Skeletal muscle satellite cell (primary cell): ENCODE measurements around the gene LRPAP1.

Experiments
- H3K27me3 ChIP-seq: 2 replicates; pipeline ENCODE4 v1.7.0; 2013; ENCODE audit warnings: low read length; ENCODE audit not compliant: control insufficient read depth, insufficient read depth
- H3K36me3 ChIP-seq: 2 replicates; pipeline ENCODE4 v1.7.0; 2013; ENCODE audit warnings: mild to moderate bottlenecking, control low read depth, low read length; ENCODE audit not compliant: insufficient read depth
- H3K4me1 ChIP-seq: 2 replicates; pipeline ENCODE4 v1.7.0; 2013; ENCODE audit warnings: low read length; ENCODE audit not compliant: control insufficient read depth, insufficient read depth
- H3K4me2 ChIP-seq: 2 replicates; pipeline ENCODE4 v1.7.0; 2013; ENCODE audit warnings: mild to moderate bottlenecking, low read length
- H3K4me3 ChIP-seq: 2 replicates; pipeline ENCODE4 v1.7.0; 2013; ENCODE audit warnings: low read length
- H3K9ac ChIP-seq: 2 replicates; pipeline ENCODE4 v1.7.0; 2013; ENCODE audit warnings: mild to moderate bottlenecking, low read depth, low read length, moderate library complexity
- H3K9me3 ChIP-seq: replicated peaks from 2 replicates; pipeline ENCODE4 v1.7.0; 2013; ENCODE audit warnings: mild to moderate bottlenecking, control low read depth, low read length

LRPAP1 gene

GRCh38 chr4:3471098-3471760 lies 61.0 kb downstream of the LRPAP1 start:
- Histone ChIP-seq H3K4me3 (no peak overlapping the region), H3K4me2 (no peak overlapping the region), H3K9me3 (no peaks in the 10 kb centered on the region), H3K27me3 (no peaks in the 10 kb centered on the region), H3K4me1 (no peaks in the 10 kb centered on the region), H3K9ac (no peak overlapping the region), H3K36me3 (no peaks in the 10 kb centered on the region)

GRCh38 chr4:3470244-3471097 lies 61.8 kb downstream of the LRPAP1 start:
- Histone ChIP-seq H3K4me1 (no peaks in the 10 kb centered on the region), H3K27me3 (no peaks in the 10 kb centered on the region), H3K9me3 (no peaks in the 10 kb centered on the region), H3K36me3 (no peaks in the 10 kb centered on the region), H3K4me2 (no peak overlapping the region), H3K9ac (no peak overlapping the region), H3K4me3 (no peak overlapping the region)

- Histone ChIP-seq H3K9me3 (no peaks in the 10 kb centered on the region), H3K36me3 (no peaks in the 10 kb centered on the region), H3K4me1 (peaks cover 4% of the 10 kb centered on the region), H3K4me2 (no peak overlapping the region), H3K27me3 (peaks cover 2% of the 10 kb centered on the region), H3K4me3 (no peak overlapping the region), H3K9ac (no peak overlapping the region)
Measured at GRCh38 chr4:3469386-3470243, 62.6 kb downstream of the LRPAP1 start.

GRCh38 chr4:3468804-3469203 lies 63.4 kb downstream of the LRPAP1 start:
- H3K27me3 ChIP-seq: peaks cover 6% of the 10 kb centered on the region
- H3K9me3 ChIP-seq: no peaks in the 10 kb centered on the region

GRCh38 chr4:3468154-3468553 lies 64.1 kb downstream of the LRPAP1 start:
- H3K4me3 ChIP-seq: no peak overlapping the region
- peaks cover 6% of the 10 kb centered on the region for H3K27me3 ChIP-seq
- H3K4me2 ChIP-seq: no peak overlapping the region
- H3K9ac ChIP-seq: no peak overlapping the region
- no peaks in the 10 kb centered on the region for H3K9me3 ChIP-seq
- H3K4me1 ChIP-seq: peaks cover 5% of the 10 kb centered on the region
- H3K36me3 ChIP-seq: no peaks in the 10 kb centered on the region

More at GRCh38 chr4:3468804-3469203, 63.4 kb downstream of the LRPAP1 start:
- Histone ChIP-seq H3K4me2 (no peak overlapping the region), H3K4me3 (no peak overlapping the region), H3K9ac (no peak overlapping the region), H3K36me3 (no peaks in the 10 kb centered on the region), H3K4me1 (peaks cover 5% of the 10 kb centered on the region)

- H3K9me3 ChIP-seq: no peaks in the 10 kb centered on the region
- H3K36me3 ChIP-seq: no peaks in the 10 kb centered on the region
- H3K27me3 ChIP-seq: peaks cover 7% of the 10 kb centered on the region
Measured at GRCh38 chr4:3467601-3468031, 64.6 kb downstream of the LRPAP1 start.

GRCh38 chr4:3466691-3467600 lies 65.3 kb downstream of the LRPAP1 start:
- H3K27me3 ChIP-seq: peaks cover 14% of the 10 kb centered on the region

More at GRCh38 chr4:3467601-3468031, 64.6 kb downstream of the LRPAP1 start:
- Histone ChIP-seq H3K9ac (no peak overlapping the region), H3K4me2 (no peak overlapping the region), H3K4me3 (no peak overlapping the region), H3K4me1 (peaks cover 9% of the 10 kb centered on the region)

GRCh38 chr4:3465698-3466671 lies 66.2 kb downstream of the LRPAP1 start:
- Histone ChIP-seq H3K4me3 (no peak overlapping the region), H3K4me2 (no peak overlapping the region), H3K27me3 (peaks cover 14% of the 10 kb centered on the region), H3K36me3 (no peaks in the 10 kb centered on the region), H3K9ac (no peak overlapping the region), H3K4me1 (peaks cover 25% of the 10 kb centered on the region), H3K9me3 (no peaks in the 10 kb centered on the region)

More at GRCh38 chr4:3466691-3467600, 65.3 kb downstream of the LRPAP1 start:
- H3K4me1 ChIP-seq: peaks cover 15% of the 10 kb centered on the region
- no peaks in the 10 kb centered on the region for H3K36me3 ChIP-seq
- no peak overlapping the region for H3K4me2 ChIP-seq
- no peak overlapping the region for H3K4me3 ChIP-seq
- H3K9ac ChIP-seq: no peak overlapping the region
- no peaks in the 10 kb centered on the region for H3K9me3 ChIP-seq

GRCh38 chr4:3464911-3465697 lies 67.1 kb downstream of the LRPAP1 start:
- Histone ChIP-seq H3K4me3 (peak overlapping the region; percentile 62), H3K27me3 (peaks cover 14% of the 10 kb centered on the region), H3K36me3 (no peaks in the 10 kb centered on the region), H3K9ac (no peak overlapping the region), H3K4me2 (peak overlapping the region; percentile 75), H3K4me1 (peaks cover 27% of the 10 kb centered on the region), H3K9me3 (no peaks in the 10 kb centered on the region)
